Measurements from ENCODE around the gene PIGT.
"Not testable (repeated sequence)": the region's sequence is repeated elsewhere in the genome, so short reads cannot be mapped to it uniquely, and the experiment has no call there.

PIGT gene

DNA sequence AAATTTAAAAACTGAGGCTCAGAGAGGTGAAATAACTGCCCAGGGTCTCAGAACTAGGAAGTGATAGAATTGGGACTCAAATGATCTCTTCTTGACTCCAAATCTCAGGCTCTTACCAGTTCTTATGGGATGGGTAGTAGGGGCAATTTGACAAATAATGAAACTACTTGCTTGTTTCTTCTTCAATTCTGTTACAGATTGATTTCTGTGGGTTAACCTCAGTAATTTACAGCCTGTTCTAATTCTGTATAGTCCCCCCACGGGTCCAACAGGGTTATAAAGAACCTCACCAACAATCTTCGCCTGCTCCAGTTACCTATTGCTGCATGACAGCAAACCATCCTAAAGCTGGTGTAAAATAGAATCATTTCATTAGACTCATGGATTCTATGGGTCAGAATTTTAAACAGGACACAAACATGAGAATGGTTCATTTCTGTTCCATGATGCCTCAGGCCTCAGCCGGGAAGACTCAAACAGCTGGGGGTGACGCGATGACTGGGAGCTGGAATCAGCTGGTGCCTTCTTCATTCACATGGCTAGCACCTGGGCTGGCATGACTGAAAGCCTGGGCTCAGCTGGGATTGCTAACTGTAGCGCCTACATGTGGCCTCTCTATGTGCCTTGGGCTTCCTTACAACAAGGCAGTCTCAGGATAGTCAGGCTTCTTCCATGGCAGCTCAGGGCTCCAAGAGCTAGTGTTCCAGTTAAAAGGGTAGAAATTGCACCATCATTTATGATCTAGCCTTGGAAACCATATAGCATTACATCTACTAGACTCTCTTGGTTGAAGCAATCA is 47.0 kb downstream of the PIGT start:
- DNase-seq (ENCODE audit: low read depth, low spot score) = no peak

DNA sequence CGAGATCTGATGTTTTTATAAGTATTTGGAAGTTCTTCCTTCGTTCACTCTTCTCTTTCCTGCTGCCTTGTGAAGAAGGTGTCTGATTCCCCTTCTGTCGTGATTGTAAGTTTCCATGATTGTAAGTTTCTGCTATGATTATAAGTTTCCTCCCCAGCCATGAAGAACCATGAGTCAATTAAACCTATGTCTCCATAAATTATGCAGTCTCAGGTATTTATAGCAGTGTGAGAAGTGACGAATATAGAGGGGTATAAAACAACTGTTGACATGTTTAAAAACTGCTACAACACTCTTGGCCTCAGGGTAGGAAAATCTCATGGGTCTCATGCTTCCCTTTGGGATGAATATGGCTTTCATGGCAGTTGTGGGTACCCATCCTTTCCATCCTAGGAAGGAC is 47.8 kb downstream of the PIGT start:
- no peak for DNase-seq (ENCODE audit: low read depth, low spot score)

DNA sequence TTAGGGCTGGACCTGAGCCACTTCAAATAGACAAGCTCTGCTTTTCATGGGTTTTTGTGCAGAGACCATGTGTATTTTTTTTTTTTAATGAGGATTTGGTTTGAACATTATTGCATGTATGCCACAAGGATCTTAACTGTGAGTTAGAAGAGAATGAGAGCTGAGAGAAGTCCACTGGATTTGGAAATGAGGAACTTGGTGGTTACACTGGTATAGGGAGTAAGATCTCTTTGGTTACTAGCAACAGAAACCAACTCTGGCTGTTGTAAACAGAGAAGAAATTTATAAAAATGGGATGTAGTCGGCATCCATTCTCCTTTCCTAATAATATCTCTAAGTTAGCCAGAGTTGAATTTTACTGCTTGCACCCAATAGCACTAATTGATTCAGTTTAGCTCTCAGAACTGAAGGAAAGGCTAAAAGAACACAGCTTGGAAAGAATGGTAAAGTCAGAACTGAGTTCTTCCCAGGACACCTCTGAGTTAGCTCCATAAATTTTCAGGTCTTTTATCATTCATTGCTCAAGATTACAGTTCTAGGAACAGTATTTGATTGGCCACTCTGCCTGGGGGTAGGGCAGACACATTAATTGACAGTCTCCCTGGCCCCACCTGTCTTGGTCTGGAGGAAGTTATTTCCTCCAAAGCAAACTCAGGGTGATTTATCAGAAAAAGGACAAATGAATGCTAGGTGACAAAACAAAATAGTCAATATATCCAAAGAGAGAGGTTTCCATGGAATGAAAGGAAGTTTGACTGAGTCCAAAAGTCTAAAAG is 49.7 kb downstream of the PIGT start:
- no peak for DNase-seq (ENCODE audit: low read depth, low spot score)

DNA sequence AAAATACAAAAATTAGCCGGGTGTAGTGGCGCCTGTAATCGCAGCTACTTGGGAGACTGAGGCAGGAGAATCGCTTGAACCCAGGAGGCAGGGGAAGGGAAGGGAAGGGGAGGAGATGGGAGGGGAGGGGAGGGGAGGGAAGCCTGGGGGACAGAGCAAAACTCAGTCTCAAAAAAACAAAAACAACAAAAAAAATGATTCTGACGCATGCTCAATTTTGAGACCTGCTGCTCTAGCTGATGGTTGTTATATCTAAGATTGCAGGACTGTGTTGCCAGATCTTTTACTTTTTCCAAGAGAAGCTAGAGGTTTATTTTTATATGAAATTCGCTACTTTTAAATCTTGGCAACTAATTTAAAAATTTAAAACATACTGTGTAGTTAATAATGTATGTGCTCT is 51.2 kb downstream of the PIGT start:
- no peak for DNase-seq (ENCODE audit: low read depth, low spot score)

DNA sequence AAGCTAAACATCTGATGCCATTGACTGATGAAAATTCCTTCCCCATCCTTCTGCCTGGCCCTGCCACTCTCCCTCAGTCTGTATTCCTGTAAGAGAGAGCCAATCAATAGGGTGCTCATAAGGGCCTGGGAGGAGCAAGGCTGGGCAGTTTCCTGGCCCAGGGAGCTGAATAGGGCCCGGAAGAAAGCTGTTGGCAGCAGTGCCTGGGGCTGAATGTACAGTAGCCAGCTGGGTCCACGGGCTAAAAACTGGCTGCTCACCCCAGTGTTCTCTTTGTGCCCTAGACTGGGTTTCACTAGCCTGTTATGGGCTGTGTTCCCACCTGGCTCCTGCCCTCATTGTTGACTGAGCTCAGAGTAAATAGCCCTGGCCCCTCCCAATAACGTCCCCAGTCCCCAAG is 51.9 kb downstream of the PIGT start:
- no peak for DNase-seq (ENCODE audit: low read depth, low spot score)

DNA sequence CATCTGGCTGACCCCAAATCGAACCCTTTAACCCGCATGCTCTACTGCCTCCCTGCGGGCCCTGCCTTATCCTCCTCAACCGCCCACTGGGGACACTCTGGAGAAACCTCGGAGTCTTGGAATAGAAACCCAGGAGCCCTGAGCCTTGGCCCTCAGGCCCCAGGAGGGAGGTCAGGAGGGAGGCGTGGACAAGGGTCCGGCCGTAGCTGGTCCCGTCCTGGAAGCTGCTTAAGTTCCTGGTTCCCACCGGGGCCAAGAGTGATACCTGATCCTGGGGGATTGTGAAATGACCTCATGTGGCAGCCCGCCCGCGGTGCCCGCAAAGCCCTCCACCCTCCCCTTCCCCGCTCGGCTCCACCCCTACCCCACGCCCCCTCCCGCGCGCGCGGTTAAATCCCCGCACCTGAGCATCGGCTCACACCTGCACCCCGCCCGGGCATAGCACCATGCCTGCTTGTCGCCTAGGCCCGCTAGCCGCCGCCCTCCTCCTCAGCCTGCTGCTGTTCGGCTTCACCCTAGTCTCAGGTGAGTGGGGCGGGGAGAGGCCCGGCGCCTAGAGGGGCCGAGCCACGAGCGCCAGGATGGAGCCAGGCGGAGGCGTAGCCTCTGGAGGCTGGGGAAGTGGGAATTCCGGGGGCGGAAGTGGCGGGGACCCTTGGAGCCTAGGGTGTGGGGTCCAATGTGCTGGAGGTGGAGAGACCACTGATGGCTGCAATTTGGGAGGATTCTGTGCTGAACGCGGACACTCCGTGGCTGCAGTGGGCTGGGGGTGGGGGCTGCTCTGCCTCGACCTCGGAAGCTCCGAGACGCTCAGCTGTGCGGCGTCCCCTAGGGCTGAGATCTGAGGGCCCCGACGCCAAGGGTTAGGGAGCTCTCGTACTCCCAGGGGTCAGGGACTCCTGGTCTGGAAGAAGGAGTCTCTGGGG is 53.7 kb downstream of the PIGT start, which contains the start of gene WFDC2:
WFDC2 (plus strand) TSS at position 418 of the 926 bp plus-strand sequence; CDS start at position 447, 29 bp downstream.
- no peak for DNase-seq (ENCODE audit: low read depth, low spot score)

DNA sequence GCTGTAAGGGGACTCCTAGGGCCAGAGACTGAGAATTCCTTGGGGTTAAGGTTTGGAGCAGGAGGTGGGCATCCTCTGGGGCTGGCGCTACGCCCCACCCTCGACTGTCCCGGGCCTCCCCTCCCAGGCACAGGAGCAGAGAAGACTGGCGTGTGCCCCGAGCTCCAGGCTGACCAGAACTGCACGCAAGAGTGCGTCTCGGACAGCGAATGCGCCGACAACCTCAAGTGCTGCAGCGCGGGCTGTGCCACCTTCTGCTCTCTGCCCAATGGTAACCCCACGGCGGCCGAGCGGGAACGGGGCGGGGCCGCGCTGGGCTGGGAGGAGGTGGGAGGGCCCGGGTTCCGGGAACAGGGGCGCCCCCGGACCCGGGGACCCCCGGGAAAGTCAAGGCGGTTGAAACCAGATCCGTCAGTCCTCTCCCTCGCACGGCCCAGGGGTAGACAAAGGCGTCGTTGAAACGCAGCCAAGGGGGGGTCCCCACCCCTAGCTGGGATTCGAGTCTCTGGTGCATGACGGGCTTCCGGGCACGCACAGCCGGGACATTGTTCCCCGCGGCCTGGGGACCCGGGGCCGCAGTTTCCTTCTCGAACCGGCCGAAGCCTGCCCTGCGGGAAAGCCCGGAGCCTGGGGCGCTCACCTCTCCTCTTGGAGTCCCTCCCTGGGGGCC is 54.5 kb downstream of the PIGT start:
- DNase-seq (ENCODE audit: low read depth, low spot score) = no peak

DNA sequence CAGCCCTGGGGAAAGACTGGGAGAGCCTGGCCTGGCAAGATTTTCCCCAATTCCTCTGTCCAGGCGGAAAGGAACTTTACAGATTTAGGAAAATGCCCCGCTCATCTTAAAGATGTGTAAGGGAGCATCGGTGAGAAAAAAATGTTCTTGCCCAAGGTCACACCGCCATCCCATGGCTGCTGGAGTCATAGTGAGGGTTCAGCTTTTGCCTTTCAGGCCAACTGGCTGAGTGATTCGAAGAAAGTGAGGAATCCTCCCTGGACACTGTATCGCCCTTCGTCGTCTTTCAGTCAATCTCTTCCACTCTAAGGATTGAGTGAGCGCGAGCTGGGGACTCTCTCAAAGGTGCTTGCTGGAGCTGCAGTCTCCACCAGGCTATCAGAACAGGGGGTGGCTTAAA is 55.0 kb downstream of the PIGT start:
- no peak for DNase-seq (ENCODE audit: low read depth, low spot score)

DNA sequence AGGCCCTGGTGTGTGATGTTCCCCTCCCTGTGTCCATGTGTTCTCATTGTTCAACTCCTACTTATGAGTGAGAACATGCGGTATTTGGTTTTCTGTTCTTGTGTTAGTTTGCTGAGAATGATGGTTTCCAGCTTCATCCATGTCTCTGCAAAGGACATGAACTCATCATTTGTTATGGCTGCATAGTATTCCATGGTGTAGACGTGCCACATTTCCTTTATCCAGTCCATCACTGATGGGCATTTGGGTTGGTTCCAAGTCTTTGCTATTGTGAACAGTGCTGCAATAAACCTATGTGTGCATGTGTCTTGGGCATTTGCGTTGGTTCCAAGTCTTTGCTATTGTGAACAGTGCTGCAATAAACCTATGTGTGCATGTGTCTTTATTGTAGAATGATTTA is 56.3 kb downstream of the PIGT start:
- DNase-seq (ENCODE audit: low read depth, low spot score) = not testable (repeated sequence)

Data from activated CD4-positive, CD25-positive, alpha-beta regulatory T cell treated with anti-CD3 and anti-CD28 coated beads, Interleukin-2, amount 50 U/mL, for 16 hours (primary cell).